Hematopoietic multipotent progenitor cell treated with erythropoietin and hydrocortisone succinate and interleukin-3 and kit ligand, for 15 days (in vitro differentiated cells): Measurements from ENCODE around the gene CDKN2AIP.
A peak's percentile ranks its signal among the peaks of the same experiment; 100 is the strongest.
"Not testable (repeated sequence)": the region's sequence is repeated elsewhere in the genome, so short reads cannot be mapped to it uniquely, and the experiment has no call there.

Source experiments
- DNase-seq: peaks from one replicate; pipeline ENCODE4 v3.0.0-alpha.2; 2015; ENCODE audit warnings: low spot score

CDKN2AIP gene

DNA sequence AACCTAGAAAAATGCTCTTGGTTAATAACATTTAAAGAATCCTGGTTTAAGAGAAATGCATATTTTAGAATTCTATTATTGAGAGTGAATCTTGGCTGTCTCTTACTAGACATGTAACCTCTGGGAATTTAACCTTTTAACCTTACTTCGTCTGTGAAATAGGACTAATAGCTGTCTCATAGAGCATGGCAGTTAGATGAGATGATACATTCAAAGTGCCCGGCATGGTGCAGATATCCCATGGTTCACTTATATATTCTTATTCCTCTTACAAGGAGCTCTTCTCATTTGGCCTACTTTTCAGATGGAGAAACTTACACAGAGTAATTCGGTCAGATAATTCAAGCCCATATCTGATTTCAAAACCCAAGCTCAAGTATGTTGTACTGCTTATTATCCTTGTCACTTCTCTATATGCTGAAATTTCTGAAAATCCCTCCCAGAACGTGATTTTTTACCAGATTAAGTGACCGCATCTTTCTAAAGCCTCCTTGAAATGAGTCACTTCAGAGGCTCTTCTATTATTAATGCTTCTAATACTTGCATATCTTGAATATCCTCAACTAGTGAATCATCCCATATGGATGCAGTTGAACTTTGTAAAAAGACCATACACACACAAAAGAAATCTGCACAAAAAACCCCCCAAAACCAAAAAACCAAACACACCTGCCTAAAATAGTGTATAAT, 4.9 kb downstream of the CDKN2AIP start:
- DNase-seq = no peak

DNA sequence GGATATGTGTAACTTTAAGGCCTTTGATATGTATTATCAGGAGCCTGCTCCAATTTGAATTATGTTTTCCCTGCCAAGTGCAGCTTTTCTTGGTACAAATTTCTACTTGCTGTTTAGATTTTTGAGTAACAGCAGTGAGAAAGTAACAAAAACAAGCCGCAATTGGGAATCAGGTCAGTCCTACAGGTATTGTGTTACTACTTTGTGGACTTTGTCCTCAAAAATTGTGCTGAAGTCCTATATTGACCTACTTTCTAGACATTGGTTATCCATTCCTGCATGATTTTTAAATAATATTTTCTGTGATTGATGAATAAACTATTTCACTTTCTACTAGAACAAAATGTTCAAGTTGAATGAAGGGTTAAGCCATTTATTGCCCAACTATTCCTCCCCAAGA, 5.7 kb downstream of the CDKN2AIP start:
- no peak for DNase-seq

DNA sequence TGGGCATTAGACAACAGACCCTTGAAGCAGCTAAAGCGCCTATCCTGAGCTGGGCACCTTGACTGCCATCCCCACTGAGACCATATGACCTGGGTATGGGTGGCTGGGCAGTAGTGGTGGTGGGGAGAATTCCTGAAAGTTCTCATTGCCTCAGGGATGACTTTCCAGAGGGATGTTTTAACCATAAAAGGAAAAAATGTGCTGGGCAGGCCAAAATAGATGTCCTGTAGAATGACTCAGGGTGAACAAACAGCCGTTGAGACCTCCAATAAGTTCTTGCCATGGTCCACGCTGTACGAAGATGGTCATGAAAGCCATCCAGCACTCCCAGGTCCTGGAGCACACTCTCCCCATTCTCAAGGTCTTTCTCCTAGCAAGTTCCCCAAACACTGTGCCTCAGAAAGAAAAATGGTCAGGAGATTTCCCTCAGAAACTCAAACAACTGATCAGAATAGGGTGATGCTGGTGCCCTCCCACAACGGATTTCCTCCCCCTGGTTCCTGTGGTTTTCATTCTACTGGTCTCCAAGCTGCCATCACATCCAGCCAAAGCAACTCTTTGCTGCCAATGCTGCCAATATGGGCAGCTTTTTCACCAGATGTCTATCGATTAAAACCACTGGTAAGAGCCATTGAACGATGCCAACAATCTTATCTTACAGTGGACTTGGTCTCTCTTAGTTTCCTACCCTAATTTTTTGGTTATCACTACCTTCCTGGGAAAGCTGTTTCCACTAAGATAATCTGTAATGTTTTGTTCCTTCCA, 11.2 kb downstream of the CDKN2AIP start:
- no peak for DNase-seq

DNA sequence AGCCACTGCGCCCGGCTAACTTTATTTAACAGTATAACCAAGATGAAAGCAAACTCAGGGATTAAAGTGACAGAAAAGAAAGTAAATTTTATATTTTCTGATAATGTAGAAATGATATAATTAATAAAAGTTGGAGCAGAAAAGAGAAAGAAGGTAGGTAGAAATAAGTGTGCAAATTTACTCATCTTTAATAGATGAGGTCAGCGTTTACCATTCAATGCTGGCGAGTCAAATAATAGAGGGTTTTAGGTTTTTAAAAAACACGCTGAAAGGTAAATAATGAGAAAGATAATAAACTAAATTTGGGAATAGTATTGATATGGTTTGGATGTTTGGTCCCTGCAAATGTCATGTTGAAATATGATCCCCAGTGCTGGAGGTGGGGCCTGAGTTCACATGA, 13.6 kb downstream of the CDKN2AIP start:
- no peak for DNase-seq

DNA sequence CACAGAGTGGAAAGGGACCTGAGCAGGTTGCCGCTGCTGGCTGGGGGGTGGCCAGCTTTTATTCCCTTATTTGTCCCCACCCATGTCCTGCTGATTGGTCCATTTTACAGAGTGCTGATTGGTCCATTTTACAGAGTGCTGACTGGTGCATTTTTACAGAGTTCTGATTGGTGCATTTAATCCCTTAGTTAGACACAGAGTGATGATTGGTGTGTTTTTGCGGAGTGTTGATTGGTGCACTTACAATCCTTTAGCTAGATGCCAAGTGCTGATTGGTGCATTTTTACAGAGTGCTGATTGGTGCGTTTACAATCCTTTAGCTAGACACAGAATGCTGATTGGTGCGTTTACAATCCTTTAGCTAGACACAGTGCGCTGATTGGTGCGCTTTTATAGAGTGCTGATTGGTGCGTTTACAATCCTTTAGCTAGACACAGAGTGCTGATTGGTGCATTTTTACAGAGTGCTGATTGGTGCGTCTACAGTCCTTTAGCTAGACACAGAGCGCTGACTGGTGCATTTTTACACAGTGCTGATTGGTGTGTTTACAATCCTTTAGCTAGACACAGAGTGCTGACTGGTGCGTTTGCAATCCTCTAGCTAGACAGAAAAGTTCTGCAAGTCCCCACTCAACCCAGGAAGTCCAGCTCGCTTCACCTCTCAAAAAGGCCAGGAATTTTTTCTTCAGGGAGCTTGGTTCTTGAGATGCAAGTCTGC, 19.6 kb downstream of the CDKN2AIP start:
- not testable (repeated sequence) for DNase-seq

DNA sequence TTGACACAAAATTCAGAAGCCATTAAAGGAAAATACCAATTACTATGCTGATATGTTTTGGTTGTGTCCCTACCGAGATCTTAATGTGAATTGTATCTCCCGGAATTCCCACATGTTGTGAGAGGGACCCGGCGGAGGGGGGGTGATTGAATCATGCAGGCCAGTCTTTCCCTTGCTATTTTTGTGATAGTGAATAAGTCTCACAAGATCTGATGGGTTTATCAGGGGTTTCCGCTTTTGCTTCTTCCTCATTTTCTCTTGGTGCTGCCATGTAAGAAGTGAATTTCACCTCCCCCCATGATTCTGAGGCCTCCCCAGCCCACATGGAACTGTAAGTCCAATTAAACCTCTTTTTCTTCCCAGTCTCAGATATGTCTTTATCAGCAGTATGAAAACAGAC, 21.4 kb downstream of the CDKN2AIP start:
- not testable (repeated sequence) for DNase-seq

DNA sequence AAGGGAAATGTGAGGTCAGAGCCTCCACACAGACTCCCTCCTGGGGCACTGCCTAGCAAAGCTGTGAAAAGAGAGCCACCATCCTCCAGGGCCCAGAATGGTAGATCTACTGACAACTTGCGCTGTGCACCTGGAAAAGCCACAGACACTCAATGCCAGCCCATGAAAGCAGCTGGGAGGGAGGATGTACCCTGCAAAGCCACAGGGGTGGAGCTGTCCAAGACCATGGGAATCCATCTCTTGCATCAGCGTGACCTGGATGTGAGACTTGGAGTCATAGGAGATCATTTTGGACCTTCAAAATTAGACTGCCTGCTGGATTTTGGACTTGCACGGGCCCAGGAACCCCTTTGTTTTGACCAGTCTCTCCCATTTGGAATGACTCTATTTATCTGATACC, 22.8 kb downstream of the CDKN2AIP start:
- no peak for DNase-seq

DNA sequence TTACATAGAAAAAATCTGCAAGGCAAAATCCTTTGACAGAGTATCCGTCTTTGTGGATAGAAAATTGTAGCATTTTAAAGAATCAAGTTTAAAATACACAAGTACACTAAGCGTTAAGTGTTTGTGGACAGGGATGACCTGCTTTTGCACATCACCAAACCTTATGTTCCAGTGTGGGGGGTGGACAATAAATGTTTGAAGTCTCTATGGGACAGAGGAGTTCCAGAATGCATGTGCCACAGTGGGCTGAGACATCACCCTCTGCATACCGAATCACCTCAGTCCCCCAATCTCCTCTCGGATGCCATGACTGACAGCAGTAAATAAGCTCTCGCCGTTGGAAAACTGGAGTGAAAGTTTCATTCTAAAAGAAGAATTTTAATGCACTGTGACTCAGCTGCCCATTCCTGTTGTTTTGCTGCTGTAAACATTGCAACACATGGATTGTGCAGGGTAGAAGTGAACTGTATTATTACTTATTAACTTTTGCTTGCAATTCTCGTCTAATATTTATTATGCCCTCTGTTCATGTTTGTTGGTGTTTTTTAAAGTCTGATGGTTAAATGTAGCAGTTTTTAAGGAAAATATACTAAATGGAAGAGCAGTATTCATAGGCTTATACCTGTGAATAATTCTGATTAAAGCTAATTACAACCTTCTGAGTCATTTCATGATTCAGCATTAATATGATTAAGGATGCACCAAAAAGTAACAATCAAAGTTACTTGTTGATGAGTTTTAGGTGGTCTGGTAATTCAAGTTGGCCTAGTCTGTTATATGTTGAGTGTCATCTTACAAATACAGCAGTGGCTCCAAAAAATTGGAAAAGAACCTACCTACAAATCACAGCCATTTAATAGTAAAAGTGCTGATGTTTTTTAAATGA, 24.0 kb downstream of the CDKN2AIP start:
- DNase-seq = no peak

DNA sequence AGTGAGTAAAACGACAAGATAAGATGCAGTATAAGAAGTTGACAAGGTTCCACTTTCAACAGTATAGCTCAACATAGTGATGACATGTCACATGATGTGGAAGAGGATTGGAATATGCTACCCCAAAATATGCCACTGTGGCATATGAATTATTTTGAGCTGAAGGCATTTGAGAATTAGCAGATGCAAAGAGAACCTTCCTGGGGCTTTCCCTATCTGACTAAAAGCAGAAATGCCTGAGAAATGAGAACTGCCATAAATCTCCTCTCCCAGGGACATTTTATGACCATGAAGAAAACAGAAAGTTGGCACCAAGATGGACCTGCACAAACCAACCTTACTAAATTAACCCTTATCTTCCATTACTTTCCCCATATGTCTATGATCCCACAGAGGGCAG, 24.8 kb downstream of the CDKN2AIP start:
- DNase-seq = no peak

DNA sequence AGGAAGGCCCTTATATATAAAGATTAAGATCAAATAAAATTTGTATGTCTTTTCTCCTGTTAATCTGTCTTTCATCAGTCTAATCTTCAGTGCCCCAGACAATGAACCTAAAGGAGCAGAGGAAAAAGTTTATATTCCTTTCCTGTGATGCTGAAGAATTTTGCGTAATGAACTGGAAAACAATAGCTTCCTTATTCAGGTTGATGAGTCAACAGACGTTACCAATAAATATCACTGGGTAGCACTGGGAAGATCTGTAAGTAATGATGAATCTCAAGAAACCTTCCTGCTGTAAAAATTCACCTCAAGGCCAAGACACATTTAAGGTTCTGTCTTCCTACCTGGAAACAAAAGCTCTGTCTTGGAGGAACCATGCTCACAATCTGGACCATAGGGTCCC, 25.5 kb downstream of the CDKN2AIP start:
- no peak for DNase-seq

DNA sequence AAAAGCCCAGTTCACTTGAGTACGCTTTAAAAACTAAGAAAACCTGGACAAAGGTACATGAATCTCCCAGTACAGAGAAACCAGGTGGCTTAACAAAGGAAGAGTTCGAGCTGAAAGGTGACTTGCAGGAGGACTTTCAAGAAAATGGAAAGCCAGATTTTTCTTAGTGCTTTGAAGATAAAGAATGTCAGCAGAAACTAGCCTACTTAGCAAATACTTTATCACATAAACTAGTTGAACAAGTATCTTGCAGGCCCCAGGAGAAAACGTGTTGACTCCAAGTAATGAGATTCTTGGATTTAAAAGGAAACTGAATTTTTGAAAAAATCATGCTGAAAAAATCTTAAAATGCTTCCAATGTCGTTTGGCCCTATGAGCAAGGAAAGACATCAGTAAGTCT, 26.4 kb downstream of the CDKN2AIP start:
- DNase-seq = no peak

DNA sequence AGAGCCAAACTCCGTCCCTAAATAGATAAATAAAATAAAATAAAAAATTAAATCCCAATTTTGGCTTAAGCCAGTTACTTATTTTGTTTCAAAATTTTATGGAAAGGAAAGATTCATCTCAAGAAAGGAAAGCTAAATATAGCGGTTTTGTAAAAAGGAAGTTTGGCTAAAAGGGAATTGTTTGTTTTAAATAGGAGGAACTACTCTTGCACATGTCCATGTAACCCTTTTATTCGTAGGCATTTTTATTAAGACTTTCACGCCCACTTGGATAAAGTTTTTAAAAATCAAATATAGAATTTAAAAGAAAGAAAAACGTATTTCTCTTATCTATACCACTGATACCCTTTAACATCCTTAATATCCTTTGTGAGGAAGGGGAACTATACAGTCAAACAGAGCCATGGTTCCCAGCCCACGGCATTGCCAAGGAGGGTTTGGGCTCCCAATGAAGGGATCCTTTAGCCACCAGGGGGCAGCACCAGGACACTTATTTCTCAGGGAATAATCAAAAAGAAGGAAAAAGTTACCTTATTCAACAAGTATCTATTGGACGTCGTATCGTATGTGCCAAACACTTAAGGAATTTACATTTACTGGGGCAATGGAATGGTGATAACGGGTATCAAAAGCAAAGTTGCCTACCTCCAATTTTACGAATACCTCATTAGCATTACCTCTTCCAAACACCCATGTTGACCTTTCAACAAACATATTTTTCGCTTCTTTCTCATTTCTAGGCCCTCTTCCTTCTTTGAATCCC, 27.7 kb downstream of the CDKN2AIP start:
- peak; percentile 84 for DNase-seq

DNA sequence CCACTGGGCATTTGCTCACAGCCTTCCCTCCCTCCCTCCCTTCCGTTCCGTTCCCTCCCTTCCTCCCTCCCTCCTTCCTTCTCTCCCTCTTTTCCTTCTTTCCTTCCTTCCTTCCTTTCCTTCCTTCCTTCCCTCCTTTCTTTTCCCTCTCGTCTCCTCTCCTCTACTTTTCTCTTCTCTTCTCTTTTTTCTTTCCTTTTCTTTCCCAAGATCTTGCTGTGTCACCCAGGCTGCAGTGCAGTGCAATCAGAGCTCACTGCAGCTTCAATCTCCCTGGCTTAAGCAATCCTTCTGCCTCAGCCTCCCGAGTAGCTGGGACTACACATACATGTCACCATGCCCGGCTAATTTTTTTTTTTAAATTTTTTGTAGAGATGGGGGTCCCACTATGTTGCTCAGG, 33.7 kb downstream of the CDKN2AIP start:
- no peak for DNase-seq

DNA sequence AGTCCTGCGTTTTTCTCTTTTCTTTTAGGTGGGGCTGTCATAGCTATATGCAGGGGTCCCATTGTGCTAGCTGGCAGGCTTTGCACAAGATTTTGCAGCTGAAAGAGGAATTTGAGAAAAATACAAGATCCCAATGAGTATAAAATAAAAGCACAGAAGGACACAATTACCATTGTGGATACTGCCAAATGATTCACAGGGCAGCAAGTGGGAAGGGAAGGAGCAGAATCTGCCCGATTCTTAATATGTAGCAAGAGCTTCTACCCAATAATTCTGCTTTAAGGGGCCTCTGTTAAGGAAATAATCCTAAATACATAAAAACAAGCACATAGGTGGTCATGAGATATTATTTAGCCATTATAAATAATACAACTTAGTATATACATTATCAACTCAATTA, 34.5 kb downstream of the CDKN2AIP start:
- no peak for DNase-seq

DNA sequence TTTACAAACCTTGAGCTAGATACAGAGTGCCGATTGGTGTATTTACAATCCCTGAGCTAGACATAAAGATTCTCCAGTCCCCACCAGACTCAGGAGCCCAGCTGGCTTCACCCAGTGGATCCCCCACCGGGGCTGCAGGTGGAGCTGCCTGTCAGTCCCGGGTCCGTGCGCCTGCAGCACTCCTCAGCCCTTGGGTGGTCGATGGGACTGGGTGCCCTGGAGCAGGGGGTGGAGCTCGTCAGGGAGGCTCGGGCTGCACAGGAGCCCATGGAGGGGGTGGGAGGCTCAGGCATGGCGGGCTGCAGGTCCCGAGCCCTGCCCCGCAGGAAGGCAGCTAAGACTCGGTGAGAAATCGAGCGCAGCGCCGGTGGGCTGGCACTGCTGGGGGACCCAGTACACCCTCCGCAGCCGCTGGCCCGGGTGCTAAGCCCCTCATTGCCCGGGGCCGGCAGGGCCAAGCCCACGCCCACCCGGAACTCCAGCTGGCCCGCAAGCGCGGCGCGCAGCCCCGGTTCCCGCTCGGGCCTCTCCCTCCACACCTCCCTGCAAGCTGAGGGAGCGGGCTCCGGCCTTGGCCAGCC, 38.2 kb downstream of the CDKN2AIP start:
- not testable (repeated sequence) for DNase-seq

DNA sequence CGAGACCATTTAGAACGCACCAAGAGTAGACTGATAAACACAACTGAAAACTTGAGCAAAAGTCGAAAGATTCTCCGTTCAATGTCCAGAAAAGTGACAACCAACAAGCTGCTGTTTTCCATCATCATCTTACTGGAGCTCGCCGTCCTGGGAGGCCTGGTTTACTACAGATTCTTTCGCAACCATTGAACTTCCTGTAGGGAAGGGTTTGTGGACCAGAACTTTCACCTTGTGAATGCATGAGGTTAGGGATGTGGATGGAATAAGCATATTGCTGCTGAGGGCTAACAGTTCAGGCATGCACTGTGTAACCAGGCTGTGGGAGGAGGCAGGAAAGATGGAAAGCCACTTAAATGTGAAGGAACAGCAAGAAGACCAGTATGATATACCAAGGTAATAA, 39.6 kb downstream of the CDKN2AIP start:
- no peak for DNase-seq

DNA sequence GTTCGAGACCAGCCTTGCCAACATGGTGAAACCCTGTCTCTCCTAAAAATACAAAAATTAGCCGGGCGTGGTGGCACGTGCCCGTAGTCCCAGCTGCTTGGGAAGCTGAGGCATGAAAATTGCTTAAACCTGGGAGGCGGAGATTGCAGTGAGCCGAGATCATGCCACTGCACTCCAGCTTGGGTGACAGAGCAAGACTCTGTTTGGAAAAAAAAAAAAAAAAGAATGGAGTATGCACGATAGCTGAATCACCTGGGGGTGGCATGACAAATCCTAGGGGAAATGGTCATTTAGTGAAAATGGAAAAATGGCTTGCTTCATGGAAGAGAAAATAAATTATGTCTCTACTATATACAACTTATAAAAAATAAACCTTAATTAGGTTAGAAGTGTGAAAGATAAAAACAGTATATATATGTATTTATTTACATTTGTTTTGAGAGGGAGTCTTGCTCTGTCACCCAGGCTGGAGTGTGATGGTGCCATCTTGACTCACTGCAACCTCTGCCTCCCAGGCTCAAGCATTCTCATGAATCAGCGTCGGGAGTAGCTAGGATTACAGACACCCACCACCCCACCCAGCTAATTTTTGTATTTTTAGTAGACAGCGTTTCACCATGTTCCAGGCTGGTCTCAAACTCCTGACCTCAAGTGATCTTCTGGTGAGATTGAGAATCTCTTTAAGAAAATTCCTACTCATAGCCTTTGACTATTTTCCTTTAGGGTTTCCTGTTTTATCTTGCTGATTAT, 41.1 kb downstream of the CDKN2AIP start:
- DNase-seq = no peak

DNA sequence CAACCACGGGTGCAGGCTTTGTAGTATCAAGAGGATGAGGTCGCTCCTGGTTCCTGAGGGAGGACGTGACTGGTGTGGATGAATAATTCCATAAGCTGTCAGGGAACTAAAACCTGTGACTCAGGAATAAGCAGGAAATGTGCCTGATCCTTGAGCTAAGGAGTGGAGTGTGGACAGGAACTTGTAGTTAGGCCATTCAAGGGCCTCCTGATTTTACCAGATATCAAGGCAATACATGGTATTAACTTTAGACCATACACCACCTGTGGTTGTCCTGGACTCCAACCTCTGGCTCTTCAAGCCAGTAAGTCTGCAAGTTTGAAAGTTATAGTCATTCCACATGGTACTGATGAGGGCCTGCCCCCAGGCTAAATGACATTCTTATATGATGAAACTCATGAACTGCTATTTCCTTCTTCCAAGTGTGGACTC, 48.4 kb downstream of the CDKN2AIP start:
- no peak for DNase-seq

DNA sequence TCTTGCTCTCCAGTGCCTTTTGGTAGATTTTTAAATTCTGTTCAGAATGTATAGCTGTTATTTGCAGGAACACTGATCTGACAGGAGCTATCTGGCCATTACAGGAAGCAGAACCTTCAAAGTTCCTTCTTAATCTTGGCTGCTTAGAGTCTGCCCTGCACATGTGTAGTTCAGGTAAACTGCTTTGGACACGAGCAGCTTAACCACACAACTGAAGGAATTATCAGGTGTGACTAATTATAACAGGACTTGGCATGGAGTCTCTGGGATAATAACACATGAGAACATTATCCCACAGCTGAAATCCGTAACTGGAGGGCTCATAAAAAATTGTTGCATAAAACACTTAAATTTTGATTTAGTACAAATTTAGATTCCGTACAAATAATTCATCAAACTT, 48.8 kb downstream of the CDKN2AIP start:
- no peak for DNase-seq

DNA sequence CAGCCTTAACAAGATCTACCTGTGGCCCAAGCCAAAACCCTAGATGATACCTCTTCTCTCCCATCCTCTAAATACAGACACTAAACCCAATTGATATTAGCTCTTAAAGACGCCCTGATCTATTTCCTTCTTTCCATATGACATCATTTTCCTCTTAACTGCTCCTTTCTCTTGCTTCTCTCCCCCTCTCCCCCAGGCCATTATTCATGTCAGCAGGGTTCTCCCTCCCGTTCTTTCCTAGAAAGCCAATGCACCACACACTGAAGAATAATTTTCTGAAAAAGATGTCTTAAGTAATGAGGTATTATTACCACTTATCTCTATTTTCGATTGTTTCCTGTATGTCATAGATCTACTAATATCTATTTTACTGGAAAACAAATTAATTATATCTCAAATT, 50.7 kb downstream of the CDKN2AIP start:
- no peak for DNase-seq
